Naive thymus-derived CD4-positive, alpha-beta T cell (primary cell): Measurements from ENCODE around the gene CPT1A. TPM values are rescaled to one million over a fixed set of nuclear protein-coding genes. Genes with fewer than 3 reads are reported as not detected.

Experiments used
- ATAC-seq: fragments of 150-1000 bp; cut with Tn5 transposase; 2 replicates; pipeline ENCODE4 v1.10.0; 2021; ENCODE audit warnings: mild to moderate bottlenecking, moderate library complexity
- CTCF ChIA-PET: fragments of 350-600 bp; sonication (Branson Sonifier 250); formaldehyde crosslinking; loops from one replicate; lab custom pipeline; 2021; ENCODE audit warnings: antibody characterized with exemption; lab: Charles Lee
- POLR2A ChIA-PET: fragments of 350-600 bp; sonication (Branson Sonifier 250); formaldehyde crosslinking; loops from one replicate; lab custom pipeline; 2021; ENCODE audit warnings: antibody characterized with exemption, inconsistent platforms; lab: Charles Lee
- DNase-seq, 9 donors: peaks; one replicate each; pipeline versions ENCODE4 v3.0.0 to v3.0.0-alpha.2; 2020 to 2022; ENCODE audit warnings: mixed read lengths in 1 of 9
- H3K27ac ChIP-seq: one replicate; pipeline ENCODE4 v1.7.0; 2013; ENCODE audit warnings: mild to moderate bottlenecking, low read depth, low read length, moderate library complexity
- H3K27me3 ChIP-seq, 2 donors: one replicate each; pipeline ENCODE4 v1.7.0; 2013; ENCODE audit warnings: low read length in 2 of 2, mild to moderate bottlenecking in 2 of 2, moderate library complexity in 2 of 2; ENCODE audit not compliant: control insufficient read depth in 2 of 2, insufficient read depth in 2 of 2
- H3K36me3 ChIP-seq, 3 experiments: 1 replicate in 2 of 3; 2 replicates in 1 of 3; pipeline ENCODE4 v1.7.0; 2013; ENCODE audit warnings: low read length in 3 of 3, mild to moderate bottlenecking in 3 of 3, moderate library complexity in 1 of 3; ENCODE audit not compliant: insufficient read depth in 3 of 3, control insufficient read depth in 2 of 3
- H3K4me1 ChIP-seq, 2 donors: one replicate each; pipeline ENCODE4 v1.7.0; 2013; ENCODE audit warnings: low read length in 2 of 2, mild to moderate bottlenecking in 2 of 2, moderate library complexity in 1 of 2; ENCODE audit not compliant: control insufficient read depth in 2 of 2, insufficient read depth in 2 of 2
- H3K4me3 ChIP-seq: 2 replicates; pipeline ENCODE4 v1.7.0; 2013; ENCODE audit warnings: mild to moderate bottlenecking, low read length
- H3K9me3 ChIP-seq, 3 experiments: 1 replicate in 2 of 3; 2 replicates in 1 of 3; pipeline ENCODE4 v1.7.0; 2013; ENCODE audit warnings: low read length in 3 of 3; ENCODE audit not compliant: control insufficient read depth in 2 of 3
- H3K27ac Mint-ChIP-seq, 9 donors: one replicate each; pipeline ENCODE4 v1.8.0; 2020 to 2022; ENCODE audit warnings: mixed read lengths in 9 of 9, mild to moderate bottlenecking in 8 of 9, moderate library complexity in 5 of 9, inconsistent platforms in 2 of 9
- H3K27me3 Mint-ChIP-seq, 5 donors: one replicate each; pipeline ENCODE4 v1.8.0; 2021 to 2022; ENCODE audit warnings: mixed read lengths in 5 of 5, mild to moderate bottlenecking in 1 of 5
- H3K36me3 Mint-ChIP-seq, 5 donors: one replicate each; pipeline ENCODE4 v1.8.0; 2020 to 2022; ENCODE audit warnings: mixed read lengths in 5 of 5, mild to moderate bottlenecking in 3 of 5, inconsistent platforms in 1 of 5
- H3K4me1 Mint-ChIP-seq, 7 donors: one replicate each; pipeline ENCODE4 v1.8.0; 2020 to 2022; ENCODE audit warnings: mixed read lengths in 7 of 7, mild to moderate bottlenecking in 3 of 7, inconsistent platforms in 1 of 7
- H3K4me3 Mint-ChIP-seq, 10 donors: one replicate each; pipeline ENCODE4 v1.8.0; 2020 to 2022; ENCODE audit warnings: mild to moderate bottlenecking in 10 of 10, mixed read lengths in 10 of 10, moderate library complexity in 6 of 10, inconsistent platforms in 2 of 10
- H3K9me3 Mint-ChIP-seq, 11 donors: one replicate each; pipeline ENCODE4 v1.8.0; 2020 to 2022; ENCODE audit warnings: mixed read lengths in 11 of 11, mild to moderate bottlenecking in 4 of 11, inconsistent platforms in 1 of 11, moderate library complexity in 1 of 11
- intact Hi-C, 2 donors: fragments of 100-400 bp; cut with micrococcal nuclease; formaldehyde crosslinking; loops; one replicate each; pipeline ENCODE4 v1.15.1; 2023
- polyA plus RNA-seq, 2 donors: library from polyadenylated mRNA; unstranded; fragments of 300-500 nt; fragmentation: Illumina TruSeq; gene quantifications; one replicate each; pipeline ENCODE4 v1.2.3, GENCODE V29; 2021
- total RNA-seq, 6 experiments: library from RNA in 5 of 6; stranded (reverse) in 5 of 6; gene quantifications; 1 replicate in 5 of 6; 2 replicates in 1 of 6; pipeline ENCODE4 v1.2.3 and lab custom pipeline; 2021 to 2026

The CPT1A gene
- total and polyA plus RNA-seq, 7 experiments from 2014 or later: 2.3 to 52.7 (median 20.0) TPM

DNA sequence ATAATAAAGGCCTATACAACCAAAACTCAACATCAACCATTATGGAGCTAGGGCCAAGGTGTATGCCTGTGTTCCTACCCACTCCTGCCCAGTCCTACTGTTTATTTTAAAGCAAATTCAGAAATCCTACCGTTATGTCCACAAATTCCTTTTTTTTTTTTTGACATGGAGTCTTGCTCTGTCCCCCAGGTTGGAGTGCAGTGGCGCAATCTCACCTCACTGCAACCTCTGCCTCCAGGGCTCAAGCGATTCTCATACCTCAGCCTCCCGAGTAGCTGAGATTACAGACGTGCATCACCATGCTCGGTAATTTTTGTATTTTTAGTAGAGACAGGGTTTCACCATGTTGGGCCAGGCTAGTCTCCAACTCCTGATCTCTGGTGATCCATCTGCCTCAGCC lies 3.1 kb upstream of the CPT1A start:
- Mint-ChIP-seq H3K9me3 (no peaks in the 10 kb centered on the region), H3K27me3 (peaks cover 0 to 30% (median 0%) of the 10 kb centered on the region in 5 donors), H3K36me3 (no peaks in the 10 kb centered on the region), H3K4me3 (peak overlapping the region in 6 of 10 donors; percentile 39 to 99 (median 92)), H3K4me1 (peaks cover 5 to 27% (median 18%) of the 10 kb centered on the region in 7 donors), H3K27ac (peak overlapping the region in 2 of 9 donors; percentile 9 to 81)
- ATAC-seq (no peak), DNase-seq (no peak)
- Histone ChIP-seq H3K27me3 (no peaks in the 10 kb centered on the region), H3K4me3 (no peak overlapping the region), H3K9me3 (no peaks in the 10 kb centered on the region), H3K4me1 (peaks cover 13 to 18% of the 10 kb centered on the region in 2 donors), H3K36me3 (no peaks in the 10 kb centered on the region), H3K27ac (no peak overlapping the region)
- ChIA-PET POLR2A (interaction anchor here (3.9 kb wide), 1 partner anchor 14 kb away, joined by 33 read pairs; no protein-coding TSS in a partner anchor), CTCF (interaction anchor here (0.7 to 4.9 kb wide), 8 partner anchors 14 to 261 kb away, joined by 3 to 49 read pairs (median 6); no protein-coding TSS in a partner anchor)
- intact Hi-C loops: loop anchor here (1.0 to 10.0 kb wide), 8 partner anchors 46 to 800 kb away; partner anchors contain the start of genes CCND1 (in 2 of the 2), PPP6R3 (in 1 of the 2) and TPCN2 (in 1 of the 2)

DNA sequence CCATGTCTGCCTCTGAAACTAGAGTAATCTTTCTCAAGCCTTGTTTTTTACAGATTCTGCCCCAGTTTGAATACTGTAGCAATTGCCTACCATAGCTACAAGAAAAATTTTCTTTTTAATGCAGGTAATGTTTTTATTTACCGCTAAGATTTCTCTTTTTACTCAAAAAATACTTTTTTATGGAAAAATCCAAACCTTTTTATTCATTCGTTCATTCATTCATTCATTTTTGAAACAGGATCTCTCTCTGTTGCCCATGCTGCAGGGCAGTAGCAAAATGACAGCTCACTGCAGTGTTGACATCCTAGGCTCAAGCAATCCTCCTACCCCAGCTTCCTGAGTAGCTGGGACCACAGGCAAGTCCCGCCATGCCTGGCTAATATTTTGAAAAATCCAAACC lies 2.7 kb upstream of the CPT1A start:
- H3K27me3 Mint-ChIP-seq: peaks cover 0 to 30% (median 0%) of the 10 kb centered on the region in 5 donors
- CTCF ChIA-PET: interaction anchor here (0.5 to 4.9 kb wide), 9 partner anchors 11 to 47 kb away, joined by 3 to 49 read pairs (median 6); no protein-coding TSS in a partner anchor
- no peaks in the 10 kb centered on the region for H3K36me3 Mint-ChIP-seq
- Histone ChIP-seq H3K9me3 (no peaks in the 10 kb centered on the region), H3K4me3 (peak overlapping the region; percentile 78), H3K36me3 (no peaks in the 10 kb centered on the region), H3K27ac (no peak overlapping the region), H3K27me3 (no peaks in the 10 kb centered on the region), H3K4me1 (peaks cover 13 to 22% of the 10 kb centered on the region in 2 donors)
- POLR2A ChIA-PET: interaction anchor here (3.0 to 3.9 kb wide), 2 partner anchors 14 to 19 kb away, joined by 12 to 33 read pairs; no protein-coding TSS in a partner anchor
- H3K4me3 Mint-ChIP-seq: peak overlapping the region; percentile 89 to 99 (median 94)
- DNase-seq (no peak), ATAC-seq (no peak)
- intact Hi-C loops: loop anchor here (1.0 to 10.0 kb wide), 8 partner anchors 46 to 800 kb away; partner anchors contain the start of genes CCND1 (in 2 of the 2), PPP6R3 (in 1 of the 2) and TPCN2 (in 1 of the 2)
- H3K9me3 Mint-ChIP-seq: no peaks in the 10 kb centered on the region
- peaks cover 5 to 32% (median 22%) of the 10 kb centered on the region in 7 donors for H3K4me1 Mint-ChIP-seq
- H3K27ac Mint-ChIP-seq: peak overlapping the region in 7 of 9 donors; percentile 8 to 89 (median 81)

DNA sequence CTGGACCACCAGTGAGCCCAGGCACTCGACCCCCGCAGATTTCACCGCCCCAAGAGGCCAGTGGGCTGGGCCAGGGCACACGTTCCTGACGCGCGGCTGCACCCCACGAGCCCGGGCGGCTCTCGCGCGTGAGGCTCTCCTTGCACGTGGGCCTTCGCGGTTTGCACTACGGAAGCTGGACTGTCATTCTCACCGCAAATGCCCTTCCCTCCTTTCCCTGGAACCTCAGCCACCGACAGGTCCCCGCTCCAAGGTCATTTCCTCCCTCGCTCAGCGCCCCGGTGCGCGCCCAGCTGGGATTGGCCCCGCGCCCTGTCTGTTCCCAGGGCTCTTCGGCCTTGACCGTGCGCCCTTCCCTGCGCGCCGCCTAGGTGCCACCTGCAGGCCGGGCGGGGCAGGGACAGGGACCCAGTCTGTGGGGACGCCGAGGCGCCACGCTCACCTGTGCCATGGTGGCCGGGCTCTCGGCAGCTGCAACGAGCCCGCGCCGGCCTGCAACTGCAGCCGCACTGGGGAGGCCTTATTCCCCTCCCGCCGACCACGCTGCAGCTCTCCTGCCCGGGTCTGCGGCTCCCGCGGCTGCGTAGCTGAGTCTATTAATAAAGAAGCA lies 2.1 kb upstream of the CPT1A start:
- H3K4me1 Mint-ChIP-seq: peaks cover 5 to 37% (median 27%) of the 10 kb centered on the region in 7 donors
- ChIA-PET CTCF (interaction anchor here (0.5 to 4.9 kb wide), 13 partner anchors 8 to 293 kb away, joined by 3 to 49 read pairs (median 4); no protein-coding TSS in a partner anchor), POLR2A (interaction anchor here (0.8 to 3.9 kb wide), 4 partner anchors 13 to 103 kb away, joined by 3 to 33 read pairs (median 8); partner anchors contain the start of genes IGHMBP2 and MRPL21)
- ATAC-seq: peak; percentile 60
- Histone ChIP-seq H3K4me1 (peaks cover 15 to 23% of the 10 kb centered on the region in 2 donors), H3K4me3 (peak overlapping the region; percentile 78), H3K27ac (peak overlapping the region; percentile 63), H3K36me3 (no peaks in the 10 kb centered on the region), H3K9me3 (no peaks in the 10 kb centered on the region), H3K27me3 (no peaks in the 10 kb centered on the region)
- no peaks in the 10 kb centered on the region for H3K36me3 Mint-ChIP-seq
- DNase-seq: peak; percentile 49 to 77 (median 60)
- peak overlapping the region; percentile 67 to 89 (median 84) for H3K27ac Mint-ChIP-seq
- peak overlapping the region; percentile 89 to 99 (median 94) for H3K4me3 Mint-ChIP-seq
- no peaks in the 10 kb centered on the region for H3K9me3 Mint-ChIP-seq
- intact Hi-C loops: loop anchor here (1.0 to 10.0 kb wide), 10 partner anchors 19 to 801 kb away; partner anchors contain the start of genes CCND1 (in 2 of the 2), IGHMBP2 (in 1 of the 2), MRPL21 (in 1 of the 2) and PPP6R3 (in 1 of the 2)
- peaks cover 0 to 30% (median 0%) of the 10 kb centered on the region in 5 donors for H3K27me3 Mint-ChIP-seq

DNA sequence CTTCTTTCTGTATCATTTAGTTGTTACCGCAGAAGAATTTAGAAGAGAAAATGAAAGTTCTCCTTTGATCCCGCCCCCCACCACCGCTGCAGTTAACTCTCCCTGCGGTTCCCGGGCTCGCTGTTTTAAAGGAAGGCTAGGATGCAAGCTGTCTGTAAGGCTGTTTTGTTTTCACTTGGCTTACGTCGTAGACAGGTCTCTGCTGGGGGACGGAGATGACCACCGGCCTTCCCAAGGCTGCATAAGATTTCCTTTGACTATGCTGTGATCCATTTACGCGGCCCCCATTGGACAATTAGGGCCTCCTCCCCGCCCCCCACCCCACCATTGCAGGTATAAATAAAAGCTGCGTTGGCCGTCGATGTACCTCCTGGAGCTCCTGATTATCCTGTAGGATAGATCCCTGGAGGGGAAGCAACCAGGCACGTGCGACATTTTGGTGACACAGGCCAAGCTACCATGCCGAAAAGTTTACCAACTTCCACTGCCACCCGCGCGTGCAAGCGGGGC lies 1.4 kb upstream of the CPT1A start:
- Histone ChIP-seq H3K9me3 (no peaks in the 10 kb centered on the region), H3K27me3 (no peaks in the 10 kb centered on the region), H3K27ac (peak overlapping the region; percentile 63), H3K4me1 (peaks cover 22 to 29% of the 10 kb centered on the region in 2 donors), H3K4me3 (peak overlapping the region; percentile 78), H3K36me3 (no peaks in the 10 kb centered on the region)
- peak in 8 of 9 donors; percentile 44 to 75 (median 56) for DNase-seq
- ChIA-PET POLR2A (interaction anchor here (0.6 to 3.9 kb wide), 8 partner anchors 13 to 600 kb away, joined by 3 to 33 read pairs (median 4); partner anchors contain the start of genes IGHMBP2 and MRPL21), CTCF (interaction anchor here (0.6 to 4.9 kb wide), 9 partner anchors 9 to 292 kb away, joined by 3 to 49 read pairs (median 4); no protein-coding TSS in a partner anchor)
- H3K9me3 Mint-ChIP-seq: no peaks in the 10 kb centered on the region
- H3K4me1 Mint-ChIP-seq: peaks cover 7 to 42% (median 29%) of the 10 kb centered on the region in 7 donors
- peaks cover 0 to 28% (median 0%) of the 10 kb centered on the region in 5 donors for H3K27me3 Mint-ChIP-seq
- H3K4me3 Mint-ChIP-seq: peak overlapping the region; percentile 89 to 99 (median 94)
- peak overlapping the region; percentile 76 to 90 (median 85) for H3K27ac Mint-ChIP-seq
- intact Hi-C loops: loop anchor here (1.0 to 10.0 kb wide), 8 partner anchors 18 to 802 kb away; partner anchors contain the start of genes CCND1 (in 2 of the 2), IGHMBP2 (in 1 of the 2), MRPL21 (in 1 of the 2) and PPP6R3 (in 1 of the 2)
- ATAC-seq: no peak
- H3K36me3 Mint-ChIP-seq: no peaks in the 10 kb centered on the region

DNA sequence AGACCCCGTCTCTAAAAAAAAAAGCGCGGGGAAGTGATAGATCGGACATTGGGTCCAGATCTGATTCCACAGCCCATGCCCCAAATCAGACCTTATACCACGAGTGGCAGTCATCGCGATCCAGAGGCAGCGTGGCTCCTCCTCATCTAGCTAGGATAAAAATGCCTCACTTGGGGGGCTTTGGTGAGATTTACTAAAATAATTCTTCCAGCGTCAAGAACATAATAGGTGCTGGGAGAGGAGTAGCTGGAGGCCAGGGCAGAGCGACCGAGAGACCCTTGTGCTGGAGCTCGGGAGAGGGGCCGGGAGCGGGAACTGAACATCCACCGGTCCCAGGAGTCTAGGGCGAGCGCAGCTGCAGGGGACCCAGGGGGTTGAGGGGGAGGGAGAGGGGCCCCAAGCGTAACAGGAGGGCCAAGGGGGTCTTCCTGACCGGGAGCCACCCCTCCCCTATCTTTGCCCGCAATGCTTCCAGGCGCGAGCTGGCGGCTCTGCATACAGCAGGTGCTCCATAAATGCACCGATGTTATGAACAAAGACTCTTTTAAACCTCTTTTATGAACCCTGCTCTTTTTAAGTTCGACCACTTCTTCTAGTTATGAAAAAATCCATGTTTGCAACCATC lies 823 bp upstream of the CPT1A start:
- peaks cover 13 to 48% (median 34%) of the 10 kb centered on the region in 7 donors for H3K4me1 Mint-ChIP-seq
- DNase-seq: peak in 1 of 9 donors; percentile 3

More for the DNA sequence above, 823 bp upstream of the CPT1A start:
- ChIA-PET POLR2A (interaction anchor here (0.6 to 3.9 kb wide), 8 partner anchors 12 to 601 kb away, joined by 3 to 33 read pairs (median 4); partner anchors contain the start of genes IGHMBP2 and MRPL21), CTCF (interaction anchor here (0.8 to 4.9 kb wide), 7 partner anchors 10 to 292 kb away, joined by 3 to 49 read pairs (median 4); no protein-coding TSS in a partner anchor)
- H3K9me3 ChIP-seq: no peaks in the 10 kb centered on the region
- ATAC-seq: no peak
- peak overlapping the region; percentile 89 to 99 (median 94) for H3K4me3 Mint-ChIP-seq
- H3K27ac ChIP-seq: peak overlapping the region; percentile 63
- peak overlapping the region; percentile 78 for H3K4me3 ChIP-seq
- no peaks in the 10 kb centered on the region for H3K36me3 ChIP-seq
- intact Hi-C loops: loop anchor here (1.0 to 10.0 kb wide), 8 partner anchors 17 to 802 kb away; partner anchors contain the start of genes CCND1 (in 2 of the 2), IGHMBP2 (in 1 of the 2), MRPL21 (in 1 of the 2) and PPP6R3 (in 1 of the 2)
- peaks cover 0 to 23% (median 0%) of the 10 kb centered on the region in 5 donors for H3K27me3 Mint-ChIP-seq
- H3K27ac Mint-ChIP-seq: peak overlapping the region; percentile 76 to 90 (median 87)
- H3K4me1 ChIP-seq: peaks cover 27 to 35% of the 10 kb centered on the region in 2 donors
- H3K9me3 Mint-ChIP-seq: no peaks in the 10 kb centered on the region
- H3K27me3 ChIP-seq: no peaks in the 10 kb centered on the region
- H3K36me3 Mint-ChIP-seq: no peaks in the 10 kb centered on the region
